Stomach (tissue), 9 donors: Measurements from ENCODE around the gene ALK. TPM values are rescaled to one million over a fixed set of nuclear protein-coding genes. Genes with fewer than 3 reads are reported as not detected.

ENCODE experiments used
- DNase-seq, 2 donors: peaks; one replicate each; pipeline versions ENCODE4 v3.0.0 to v3.0.0-alpha.2; 2013 to 2019
- H3K27ac ChIP-seq, 5 donors: fragments of 200-600 bp in 4 of 5; sonication (generic) in 4 of 5; one replicate each; pipeline ENCODE4 v1.5.1; 2013 to 2019; ENCODE audit warnings: mild to moderate bottlenecking in 1 of 5, moderate library complexity in 1 of 5
- H3K27me3 ChIP-seq, 3 donors: fragments of 200-600 bp; sonication (generic); one replicate each; pipeline ENCODE4 v1.5.1; 2017 to 2019; ENCODE audit warnings: mixed run types in 1 of 3
- H3K36me3 ChIP-seq, 4 donors: fragments of 200-600 bp; sonication (generic); 1 replicate in 3 of 4; 2 replicates in 1 of 4; pipeline ENCODE4 v1.5.1; 2016 to 2019
- H3K4me1 ChIP-seq, 4 donors: fragments of 200-600 bp; sonication (generic); one replicate each; pipeline ENCODE4 v1.5.1; 2016 to 2019
- H3K4me3 ChIP-seq, 4 donors: fragments of 200-600 bp; sonication (generic) in 3 of 4; one replicate each; pipeline ENCODE4 v1.5.1; 2016 to 2019; ENCODE audit warnings: mild to moderate bottlenecking in 1 of 4
- H3K9me3 ChIP-seq, 4 donors: fragments of 200-600 bp; sonication (generic); one replicate each; pipeline ENCODE4 v1.5.1; 2016 to 2019
- CTCF ChIP-seq, 7 experiments: fragments of 450-650 bp in 4 of 7; fragments of 200-600 bp in 3 of 7; sonication (generic) in 3 of 7; IDR thresholded peaks; one replicate each; pipeline ENCODE4 v1.5.1; 2016 to 2019; ENCODE audit warnings: antibody characterized with exemption in 7 of 7, control low read depth in 2 of 7, mild to moderate bottlenecking in 1 of 7
- EP300 ChIP-seq: sonication (generic); formaldehyde crosslinking; IDR thresholded peaks from one replicate; pipeline ENCODE4 v1.6.1; 2017; ENCODE audit warnings: antibody characterized with exemption
- POLR2A ChIP-seq, 4 donors: fragments of 450-650 bp; IDR thresholded peaks; one replicate each; pipeline ENCODE4 v1.6.1; 2016; ENCODE audit warnings: antibody characterized with exemption in 4 of 4, control low read depth in 2 of 4, mild to moderate bottlenecking in 1 of 4, moderate library complexity in 1 of 4
- POLR2AphosphoS5 ChIP-seq, 3 donors: sonication (generic); formaldehyde crosslinking; IDR thresholded peaks; one replicate each; pipeline ENCODE4 v1.6.1; 2016; ENCODE audit warnings: antibody characterized with exemption in 3 of 3
- WGBS, 5 donors: extraction: QIAGEN DNeasy Blood & Tissue Kit in 3 of 5; methylation state at CpG; one replicate each; pipeline versions ENCODE4 v1.1.5 to v1.1.7; 2013 to 2018; 5-methylcytosine and 5-hydroxymethylcytosine counted together
- intact Hi-C: fragments of 100-400 bp; cut with DNase I; formaldehyde crosslinking; loops from one replicate; pipeline ENCODE4 v1.15.1; 2023; ENCODE audit warnings: low total_unique reads
- polyA plus RNA-seq, 3 donors: library from polyadenylated mRNA; stranded (reverse); fragments of 200-250 nt; gene quantifications; one replicate each; pipeline ENCODE4 v1.2.3, GENCODE V29; 2013
- total RNA-seq, 5 donors: library from RNA; depleted of rRNA; stranded (reverse); fragments of >200 nt; gene quantifications; one replicate each; pipeline versions ENCODE4 v1.1.0 to v1.2.3, GENCODE V29; 2014 to 2016
- donor health status: healthy with polysubstance abuse.
- donor health status: Bipolar disorder and iron deficiency.
- donor health status: healthy.

The ALK gene
- total and polyA plus RNA-seq, 8 donors: 0.13 to 0.92 TPM; not detected in 6

GRCh38 chr2:29874745-29875144, 46.6 kb downstream of the ALK start:
- H3K4me1 ChIP-seq: no peaks in the 10 kb centered on the region
- WGBS, 5 donors: 36 to 63% (median 54%) methylated on average over 2 of the region's 2 CpGs
- no peaks in the 10 kb centered on the region for H3K9me3 ChIP-seq
- no peak for TF ChIP-seq EP300
- TF ChIP-seq POLR2AphosphoS5 (IDR thresholded peaks at IDR 0.05): no peak
- no peak for TF ChIP-seq POLR2A (IDR thresholded peaks at IDR 0.05)
- no peak for TF ChIP-seq CTCF (IDR thresholded peaks at IDR 0.05)
- DNase-seq: no peak
- no peaks in the 10 kb centered on the region for H3K27me3 ChIP-seq
- no peaks in the 10 kb centered on the region for H3K36me3 ChIP-seq
- H3K4me3 ChIP-seq: no peak overlapping the region
- no peak overlapping the region for H3K27ac ChIP-seq
- intact Hi-C loops: no loop called here

- no peak for DNase-seq
- 79 to 100% (median 85%) methylated on average over 1 of the region's 1 CpG for whole genome bisulfite sequencing, 5 donors
- Histone ChIP-seq H3K27ac (no peak overlapping the region), H3K4me3 (no peak overlapping the region), H3K4me1 (no peaks in the 10 kb centered on the region), H3K36me3 (no peaks in the 10 kb centered on the region), H3K27me3 (no peaks in the 10 kb centered on the region), H3K9me3 (no peaks in the 10 kb centered on the region)
- TF ChIP-seq POLR2AphosphoS5 (IDR thresholded peaks at IDR 0.05): no peak
- no peak for TF ChIP-seq EP300
- no peak for TF ChIP-seq CTCF (IDR thresholded peaks at IDR 0.05)
- TF ChIP-seq POLR2A (IDR thresholded peaks at IDR 0.05): no peak
- intact Hi-C loops: no loop called here
Measured at GRCh38 chr2:29872870-29873269, 48.5 kb downstream of the ALK start.

GRCh38 chr2:29871541-29871940, 49.8 kb downstream of the ALK start:
- H3K4me1 ChIP-seq: no peaks in the 10 kb centered on the region
- no peak overlapping the region for H3K4me3 ChIP-seq
- no peaks in the 10 kb centered on the region for H3K9me3 ChIP-seq
- H3K36me3 ChIP-seq: no peaks in the 10 kb centered on the region
- TF ChIP-seq CTCF (IDR thresholded peaks at IDR 0.05) (no peak), POLR2A (IDR thresholded peaks at IDR 0.05) (no peak), EP300 (no peak), POLR2AphosphoS5 (IDR thresholded peaks at IDR 0.05) (no peak)
- intact Hi-C loops: no loop called here
- WGBS, 5 donors: 73 to 86% (median 83%) methylated on average over 2 of the region's 2 CpGs
- no peak overlapping the region for H3K27ac ChIP-seq
- H3K27me3 ChIP-seq: no peaks in the 10 kb centered on the region
- no peak for DNase-seq

GRCh38 chr2:29865512-29865911, 55.9 kb downstream of the ALK start:
- no peaks in the 10 kb centered on the region for H3K4me1 ChIP-seq
- intact Hi-C loops: no loop called here
- no peak for TF ChIP-seq POLR2AphosphoS5 (IDR thresholded peaks at IDR 0.05)
- TF ChIP-seq EP300: no peak
- no peak for TF ChIP-seq CTCF (IDR thresholded peaks at IDR 0.05)
- no peak for TF ChIP-seq POLR2A (IDR thresholded peaks at IDR 0.05)
- H3K36me3 ChIP-seq: no peaks in the 10 kb centered on the region
- H3K27ac ChIP-seq: no peak overlapping the region
- DNase-seq: no peak
- H3K4me3 ChIP-seq: no peak overlapping the region
- 77 to 92% (median 89%) methylated on average over 1 of the region's 1 CpG for WGBS, 5 donors
- H3K9me3 ChIP-seq: no peaks in the 10 kb centered on the region
- no peaks in the 10 kb centered on the region for H3K27me3 ChIP-seq
